Activated CD4-positive, alpha-beta memory T cell treated with anti-CD3 and anti-CD28 coated beads, Interleukin-2, amount 10 ng/mL, durations not matched to agents 7 days and 5 days (primary cell): ENCODE data around the gene CXCR1. TPM values are rescaled to one million over a fixed set of nuclear protein-coding genes. Genes with fewer than 3 reads are reported as not detected.

Experiments used
- CTCF ChIA-PET: fragments of 350-600 bp; sonication (Branson Sonifier 250); formaldehyde crosslinking; loops from one replicate; lab custom pipeline; 2021; ENCODE audit warnings: antibody characterized with exemption, inconsistent platforms; lab: Charles Lee
- POLR2A ChIA-PET: fragments of 350-600 bp; sonication (Branson Sonifier 250); formaldehyde crosslinking; loops from one replicate; lab custom pipeline; 2021; ENCODE audit warnings: antibody characterized with exemption; lab: Charles Lee
- DNase-seq: peaks from one replicate; pipeline ENCODE4 v3.0.0-alpha.2; 2020
- H3K27ac Mint-ChIP-seq: one replicate; pipeline ENCODE4 v1.8.0; 2021; ENCODE audit warnings: mild to moderate bottlenecking, mixed read lengths
- H3K27me3 Mint-ChIP-seq: one replicate; pipeline ENCODE4 v1.8.0; 2021; ENCODE audit warnings: mixed read lengths
- H3K36me3 Mint-ChIP-seq: one replicate; pipeline ENCODE4 v1.8.0; 2021; ENCODE audit warnings: low read depth, mixed read lengths
- H3K4me1 Mint-ChIP-seq: one replicate; pipeline ENCODE4 v1.8.0; 2021; ENCODE audit warnings: mixed read lengths
- H3K4me3 Mint-ChIP-seq: one replicate; pipeline ENCODE4 v1.8.0; 2021; ENCODE audit warnings: mild to moderate bottlenecking, mixed read lengths
- H3K9me3 Mint-ChIP-seq: one replicate; pipeline ENCODE4 v1.8.0; 2021; ENCODE audit warnings: mixed read lengths
- total RNA-seq, 2 experiments: library from RNA; stranded (reverse); gene quantifications; one replicate each; pipeline ENCODE4 v1.2.3, GENCODE V29; 2021

CXCR1 gene
- total RNA-seq, 2 experiments from 2014 or later = 2.7 to 3.0 TPM

GRCh38 chr2:218155953-218156479 lies 10.7 kb downstream of the CXCR1 start:
- CTCF ChIA-PET = no interaction called here
- no peak for DNase-seq
- H3K9me3 Mint-ChIP-seq = no peaks in the 10 kb centered on the region
- no peak overlapping the region for H3K27ac Mint-ChIP-seq
- no peaks in the 10 kb centered on the region for H3K4me1 Mint-ChIP-seq
- H3K4me3 Mint-ChIP-seq = no peak overlapping the region
- peaks cover 41% of the 10 kb centered on the region for H3K27me3 Mint-ChIP-seq
- POLR2A ChIA-PET = no interaction called here
- no peaks in the 10 kb centered on the region for H3K36me3 Mint-ChIP-seq

- Mint-ChIP-seq H3K4me1 (peaks cover 12% of the 10 kb centered on the region), H3K27me3 (peaks cover 36% of the 10 kb centered on the region), H3K4me3 (no peak overlapping the region), H3K36me3 (no peaks in the 10 kb centered on the region), H3K9me3 (no peaks in the 10 kb centered on the region), H3K27ac (no peak overlapping the region)
- ChIA-PET POLR2A (no interaction called here), CTCF (no interaction called here)
- DNase-seq = no peak
Observed at GRCh38 chr2:218152777-218153176, 14.0 kb downstream of the CXCR1 start.

GRCh38 chr2:218152172-218152571 lies 14.6 kb downstream of the CXCR1 start:
- Mint-ChIP-seq H3K4me1 (peaks cover 12% of the 10 kb centered on the region), H3K27ac (no peak overlapping the region), H3K4me3 (no peak overlapping the region), H3K9me3 (no peaks in the 10 kb centered on the region), H3K36me3 (no peaks in the 10 kb centered on the region), H3K27me3 (peaks cover 32% of the 10 kb centered on the region)
- CTCF ChIA-PET = no interaction called here
- POLR2A ChIA-PET = no interaction called here
- no peak for DNase-seq

- H3K27me3 Mint-ChIP-seq = peaks cover 24% of the 10 kb centered on the region
- no peaks in the 10 kb centered on the region for H3K9me3 Mint-ChIP-seq
- H3K36me3 Mint-ChIP-seq = no peaks in the 10 kb centered on the region
- H3K4me1 Mint-ChIP-seq = peaks cover 12% of the 10 kb centered on the region
- POLR2A ChIA-PET = no interaction called here
- CTCF ChIA-PET = no interaction called here
- no peak overlapping the region for H3K27ac Mint-ChIP-seq
- H3K4me3 Mint-ChIP-seq = no peak overlapping the region
- no peak for DNase-seq
Observed at GRCh38 chr2:218149848-218150440, 16.8 kb downstream of the CXCR1 start.

- CTCF ChIA-PET = no interaction called here
- no peak overlapping the region for H3K27ac Mint-ChIP-seq
Observed at GRCh38 chr2:218149098-218149497, 17.7 kb downstream of the CXCR1 start.

GRCh38 chr2:218146056-218146455 lies 20.7 kb downstream of the CXCR1 start:
- H3K4me1 Mint-ChIP-seq = peaks cover 12% of the 10 kb centered on the region
- no peak overlapping the region for H3K4me3 Mint-ChIP-seq
- no peaks in the 10 kb centered on the region for H3K36me3 Mint-ChIP-seq
- CTCF ChIA-PET = interaction anchor here (1.3 to 1.6 kb wide), 2 partner anchors 22 to 77 kb away, joined by 3 to 7 read pairs; partner anchors contain the start of gene RUFY4
- no peak for DNase-seq
- H3K27me3 Mint-ChIP-seq = peaks cover 16% of the 10 kb centered on the region
- POLR2A ChIA-PET = no interaction called here
- H3K9me3 Mint-ChIP-seq = peaks cover 4% of the 10 kb centered on the region
- H3K27ac Mint-ChIP-seq = no peak overlapping the region

More at GRCh38 chr2:218149098-218149497, 17.7 kb downstream of the CXCR1 start:
- Mint-ChIP-seq H3K27me3 (peaks cover 20% of the 10 kb centered on the region), H3K4me1 (peaks cover 12% of the 10 kb centered on the region), H3K9me3 (peaks cover 2% of the 10 kb centered on the region), H3K4me3 (no peak overlapping the region), H3K36me3 (no peaks in the 10 kb centered on the region)
- DNase-seq = no peak
- POLR2A ChIA-PET = no interaction called here

- H3K27me3 Mint-ChIP-seq = peaks cover 19% of the 10 kb centered on the region
- ChIA-PET CTCF (interaction anchor here (1.6 kb wide), 1 partner anchor 23 kb away, joined by 3 read pairs; no protein-coding TSS in a partner anchor), POLR2A (no interaction called here)
- H3K4me3 Mint-ChIP-seq = no peak overlapping the region
- H3K36me3 Mint-ChIP-seq = no peaks in the 10 kb centered on the region
- peaks cover 4% of the 10 kb centered on the region for H3K9me3 Mint-ChIP-seq
- H3K4me1 Mint-ChIP-seq = peaks cover 10% of the 10 kb centered on the region
- no peak for DNase-seq
- H3K27ac Mint-ChIP-seq = no peak overlapping the region
Observed at GRCh38 chr2:218145124-218145523, 21.6 kb downstream of the CXCR1 start.

GRCh38 chr2:218138047-218138446 lies 28.7 kb downstream of the CXCR1 start:
- POLR2A ChIA-PET = no interaction called here
- peaks cover 35% of the 10 kb centered on the region for H3K27me3 Mint-ChIP-seq
- H3K4me3 Mint-ChIP-seq = no peak overlapping the region
- no peak overlapping the region for H3K27ac Mint-ChIP-seq
- H3K36me3 Mint-ChIP-seq = no peaks in the 10 kb centered on the region
- CTCF ChIA-PET = no interaction called here
- no peaks in the 10 kb centered on the region for H3K9me3 Mint-ChIP-seq
- H3K4me1 Mint-ChIP-seq = no peaks in the 10 kb centered on the region
- DNase-seq = no peak

GRCh38 chr2:218137514-218137913 lies 29.2 kb downstream of the CXCR1 start:
- Mint-ChIP-seq H3K4me3 (no peak overlapping the region), H3K4me1 (no peaks in the 10 kb centered on the region), H3K9me3 (no peaks in the 10 kb centered on the region), H3K27ac (no peak overlapping the region), H3K27me3 (peaks cover 39% of the 10 kb centered on the region), H3K36me3 (no peaks in the 10 kb centered on the region)
- DNase-seq = no peak
- CTCF ChIA-PET = no interaction called here
- POLR2A ChIA-PET = interaction anchor here (0.6 kb wide), 1 partner anchor 118 kb away, joined by 3 read pairs; no protein-coding TSS in a partner anchor

GRCh38 chr2:218130822-218131221 lies 35.9 kb downstream of the CXCR1 start:
- Mint-ChIP-seq H3K4me1 (peaks cover 4% of the 10 kb centered on the region), H3K36me3 (no peaks in the 10 kb centered on the region), H3K4me3 (no peak overlapping the region), H3K27ac (no peak overlapping the region), H3K9me3 (no peaks in the 10 kb centered on the region), H3K27me3 (peaks cover 14% of the 10 kb centered on the region)
- CTCF ChIA-PET = interaction anchor here (0.8 kb wide), 1 partner anchor 36 kb away, joined by 3 read pairs; the partner anchor contains the start of gene CXCR1
- POLR2A ChIA-PET = no interaction called here
- no peak for DNase-seq

GRCh38 chr2:218130377-218130776 lies 36.4 kb downstream of the CXCR1 start:
- Mint-ChIP-seq H3K36me3 (no peaks in the 10 kb centered on the region), H3K9me3 (no peaks in the 10 kb centered on the region), H3K4me3 (no peak overlapping the region), H3K27ac (no peak overlapping the region), H3K27me3 (peaks cover 14% of the 10 kb centered on the region), H3K4me1 (peaks cover 8% of the 10 kb centered on the region)
- no peak for DNase-seq
- ChIA-PET POLR2A (no interaction called here), CTCF (interaction anchor here (0.8 kb wide), 1 partner anchor 36 kb away, joined by 3 read pairs; the partner anchor contains the start of gene CXCR1)

GRCh38 chr2:218129458-218130135 lies 37.2 kb downstream of the CXCR1 start:
- Mint-ChIP-seq H3K4me3 (no peak overlapping the region), H3K4me1 (peaks cover 10% of the 10 kb centered on the region), H3K27ac (no peak overlapping the region), H3K27me3 (peaks cover 14% of the 10 kb centered on the region), H3K36me3 (no peaks in the 10 kb centered on the region), H3K9me3 (no peaks in the 10 kb centered on the region)
- no peak for DNase-seq
- POLR2A ChIA-PET = no interaction called here
- CTCF ChIA-PET = no interaction called here

GRCh38 chr2:218128781-218129457 lies 37.8 kb downstream of the CXCR1 start:
- H3K4me3 Mint-ChIP-seq = no peak overlapping the region
- no peak for DNase-seq
- peaks cover 14% of the 10 kb centered on the region for H3K27me3 Mint-ChIP-seq
- CTCF ChIA-PET = no interaction called here
- H3K36me3 Mint-ChIP-seq = no peaks in the 10 kb centered on the region
- POLR2A ChIA-PET = no interaction called here
- H3K27ac Mint-ChIP-seq = no peak overlapping the region
- H3K9me3 Mint-ChIP-seq = no peaks in the 10 kb centered on the region
- H3K4me1 Mint-ChIP-seq = peaks cover 10% of the 10 kb centered on the region
